SU-DHL-6 (cell line): Measurements from ENCODE around the gene SYNJ2BP.
"Not testable (repeated sequence)": the region's sequence is repeated elsewhere in the genome, so short reads cannot be mapped to it uniquely, and the experiment has no call there.

Experiments used
- H2AFZ ChIP-seq: fragments of 200-600 bp; sonication (generic); 2 replicates; pipeline ENCODE4 v1.6.1; 2014; ENCODE audit warnings: low read depth, mild to moderate bottlenecking, moderate library complexity, mixed read lengths, antibody characterized with exemption, low read length; ENCODE audit not compliant: severe bottlenecking
- H3F3A ChIP-seq: fragments of 200-600 bp; shearing (Covaris generic); 2 replicates; pipeline ENCODE4 v1.6.0; 2016; ENCODE audit warnings: antibody characterized with exemption, mild to moderate bottlenecking; ENCODE audit not compliant: insufficient read depth
- H3K27ac ChIP-seq: fragments of 200-600 bp; sonication (generic); 2 replicates; pipeline ENCODE4 v1.5.1; 2016; ENCODE audit warnings: low read depth, mild to moderate bottlenecking, low read length, moderate library complexity, mixed read lengths
- H3K27me3 ChIP-seq: fragments of 200-600 bp; sonication (generic), shearing (Covaris generic); 2 replicates; pipeline ENCODE4 v1.6.0; 2014; ENCODE audit warnings: mild to moderate bottlenecking, low read length
- H3K36me3 ChIP-seq: fragments of 200-600 bp; sonication (generic); 2 replicates; pipeline ENCODE4 v1.6.1; 2014; ENCODE audit warnings: mild to moderate bottlenecking, low read length, mixed read lengths
- H3K4me2 ChIP-seq: fragments of 300-600, 200-600 bp; shearing (Covaris generic), sonication (generic); 2 replicates; pipeline ENCODE4 v1.6.0; 2014; ENCODE audit warnings: low read length, low read depth, mild to moderate bottlenecking; ENCODE audit not compliant: poor library complexity, severe bottlenecking
- H3K4me3 ChIP-seq: fragments of 200-600 bp; sonication (generic); 2 replicates; pipeline ENCODE4 v1.5.1; 2014; ENCODE audit warnings: antibody characterized with exemption, low read length, mild to moderate bottlenecking, mixed read lengths; ENCODE audit not compliant: insufficient read depth, poor library complexity, severe bottlenecking
- H3K79me2 ChIP-seq: fragments of 200-600 bp; sonication (generic); 2 replicates; pipeline ENCODE4 v1.6.1; 2014; ENCODE audit warnings: mild to moderate bottlenecking, low read length, moderate library complexity; ENCODE audit not compliant: insufficient read depth
- H3K9ac ChIP-seq: fragments of 200-600 bp; sonication (generic); 2 replicates; pipeline ENCODE4 v1.7.0; 2014; ENCODE audit warnings: mild to moderate bottlenecking, low read length
- H3K9me2 ChIP-seq: fragments of 200-600 bp; sonication (generic); replicated peaks from 2 replicates; pipeline ENCODE4 v1.6.1; 2014; ENCODE audit warnings: low read length; ENCODE audit not compliant: insufficient read depth
- H3K9me3 ChIP-seq: fragments of 200-600 bp; sonication (generic); 2 replicates; pipeline ENCODE4 v1.6.1; 2014; ENCODE audit warnings: low read length, mixed read lengths; ENCODE audit not compliant: insufficient read depth
- H4K20me1 ChIP-seq: fragments of 200-600 bp; sonication (generic); 2 replicates; pipeline ENCODE4 v1.6.1; 2014; ENCODE audit warnings: low read depth, mild to moderate bottlenecking, antibody characterized with exemption, low read length, moderate library complexity, mixed read lengths
- EZH2phosphoT487 ChIP-seq: fragments of 200-600 bp; sonication (generic), shearing (Covaris generic); conservative IDR thresholded peaks from 2 replicates; pipeline ENCODE4 v1.6.1; 2018; ENCODE audit warnings: mild to moderate bottlenecking, antibody characterized with exemption, low read length, moderate library complexity, mixed read lengths
- TF ChIP-seq, protein P1 (sequence below): fragments of 200-600 bp; sonication (generic); IDR thresholded peaks from one replicate; pipeline ENCODE4 v1.5.1; 2017; ENCODE audit warnings: antibody characterized with exemption, mild to moderate bottlenecking, low read length, moderate library complexity; ENCODE audit not compliant: insufficient read depth, poor library complexity, severe bottlenecking

The SYNJ2BP gene

DNA sequence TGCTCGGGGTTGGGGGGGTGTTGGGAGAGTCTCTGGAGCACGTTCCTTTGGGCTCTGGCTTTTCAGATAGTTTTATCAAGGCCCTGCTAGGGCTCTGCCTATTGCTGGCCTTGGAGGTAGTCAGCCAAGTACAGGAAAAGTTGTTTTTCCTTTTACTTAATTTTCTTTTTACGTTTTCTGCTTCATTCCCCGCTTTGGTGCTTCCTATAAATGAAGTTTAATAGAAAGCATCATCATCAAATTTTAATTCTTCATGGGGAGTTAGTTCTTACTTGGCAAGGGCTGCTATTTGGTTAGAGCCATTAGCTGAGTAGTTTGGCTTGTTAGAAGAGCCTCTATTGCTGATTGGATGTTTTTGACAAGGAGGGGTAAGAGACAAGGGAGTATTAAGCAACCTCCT, 20.0 kb upstream of the SYNJ2BP start:
- Histone ChIP-seq H3K4me3 (no peak overlapping the region), H3K9me3 (peaks cover 29% of the 10 kb centered on the region), H3K9ac (no peak overlapping the region), H3K27me3 (no peaks in the 10 kb centered on the region; the same call in 1 of the 2 replicates), H3K36me3 (no peaks in the 10 kb centered on the region), H3K9me2 (no peaks in the 10 kb centered on the region), H3K79me2 (no peaks in the 10 kb centered on the region), H2AFZ (no peak overlapping the region), H4K20me1 (no peaks in the 10 kb centered on the region), H3K4me2 (no peak overlapping the region), H3F3A (no peaks in the 10 kb centered on the region), H3K27ac (no peak overlapping the region)
- TF ChIP-seq, protein P1, sequence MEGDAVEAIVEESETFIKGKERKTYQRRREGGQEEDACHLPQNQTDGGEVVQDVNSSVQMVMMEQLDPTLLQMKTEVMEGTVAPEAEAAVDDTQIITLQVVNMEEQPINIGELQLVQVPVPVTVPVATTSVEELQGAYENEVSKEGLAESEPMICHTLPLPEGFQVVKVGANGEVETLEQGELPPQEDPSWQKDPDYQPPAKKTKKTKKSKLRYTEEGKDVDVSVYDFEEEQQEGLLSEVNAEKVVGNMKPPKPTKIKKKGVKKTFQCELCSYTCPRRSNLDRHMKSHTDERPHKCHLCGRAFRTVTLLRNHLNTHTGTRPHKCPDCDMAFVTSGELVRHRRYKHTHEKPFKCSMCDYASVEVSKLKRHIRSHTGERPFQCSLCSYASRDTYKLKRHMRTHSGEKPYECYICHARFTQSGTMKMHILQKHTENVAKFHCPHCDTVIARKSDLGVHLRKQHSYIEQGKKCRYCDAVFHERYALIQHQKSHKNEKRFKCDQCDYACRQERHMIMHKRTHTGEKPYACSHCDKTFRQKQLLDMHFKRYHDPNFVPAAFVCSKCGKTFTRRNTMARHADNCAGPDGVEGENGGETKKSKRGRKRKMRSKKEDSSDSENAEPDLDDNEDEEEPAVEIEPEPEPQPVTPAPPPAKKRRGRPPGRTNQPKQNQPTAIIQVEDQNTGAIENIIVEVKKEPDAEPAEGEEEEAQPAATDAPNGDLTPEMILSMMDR = no peak
- no peak for TF ChIP-seq EZH2phosphoT487

DNA sequence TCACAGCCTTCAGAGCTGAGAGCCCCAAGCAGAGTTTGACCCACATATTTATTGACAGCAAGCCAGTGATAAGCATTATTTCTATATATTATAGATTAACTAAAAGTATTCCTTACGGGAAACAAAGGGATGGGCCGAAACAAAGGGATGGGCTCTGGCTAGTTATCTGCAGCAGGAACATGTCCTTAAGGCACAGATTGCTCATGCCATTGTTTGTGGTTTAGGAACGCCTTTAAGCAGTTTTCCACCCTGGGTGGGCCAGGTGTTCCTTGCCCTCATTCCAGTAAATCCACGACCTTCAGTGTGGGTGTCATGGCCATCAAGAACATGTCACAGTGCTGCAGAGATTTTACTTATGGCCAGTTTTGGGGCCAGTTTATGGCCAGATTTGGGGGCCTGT, 9.7 kb upstream of the SYNJ2BP start:
- not testable (repeated sequence) for H3F3A ChIP-seq

DNA sequence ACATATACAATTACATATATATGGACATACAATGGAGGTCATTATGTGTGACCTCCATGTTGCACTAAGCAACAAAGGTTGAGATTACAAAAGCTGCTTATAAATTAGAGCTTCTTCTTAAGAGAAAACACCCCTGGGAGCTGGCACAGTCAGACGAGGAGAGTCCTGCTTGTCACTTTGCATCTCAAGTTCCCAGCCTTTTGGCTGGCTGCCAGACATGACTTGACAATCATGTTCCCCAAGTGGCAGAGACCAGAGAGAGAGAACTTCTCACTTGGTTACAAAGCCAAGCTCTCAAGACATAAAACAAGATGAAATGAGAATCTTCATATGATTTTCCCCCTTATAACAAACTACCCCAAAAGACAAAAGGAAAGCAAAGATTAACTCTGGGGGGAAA, 8.5 kb upstream of the SYNJ2BP start:
- H3K79me2 ChIP-seq = no peaks in the 10 kb centered on the region
- no peaks in the 10 kb centered on the region for H3K9me2 ChIP-seq
- no peaks in the 10 kb centered on the region for H4K20me1 ChIP-seq
- H3K36me3 ChIP-seq = no peaks in the 10 kb centered on the region
- no peaks in the 10 kb centered on the region for H3F3A ChIP-seq
- H3K27me3 ChIP-seq = no peaks in the 10 kb centered on the region
- H3K4me2 ChIP-seq = no peak overlapping the region
- no peak overlapping the region for H3K27ac ChIP-seq
- H2AFZ ChIP-seq = no peak overlapping the region
- H3K9ac ChIP-seq = no peak overlapping the region
- no peaks in the 10 kb centered on the region for H3K9me3 ChIP-seq
- H3K4me3 ChIP-seq = no peak overlapping the region
- no peak for TF ChIP-seq EZH2phosphoT487
- TF ChIP-seq, protein P1 = no peak

More for the DNA sequence above, 9.7 kb upstream of the SYNJ2BP start:
- H3K36me3 ChIP-seq, H3K27me3 ChIP-seq, H3K4me3 ChIP-seq, H4K20me1 ChIP-seq, H2AFZ ChIP-seq, H3K79me2 ChIP-seq, H3K9me2 ChIP-seq, H3K9ac ChIP-seq, H3K4me2 ChIP-seq, H3K9me3 ChIP-seq, H3K27ac ChIP-seq: not testable (repeated sequence)

DNA sequence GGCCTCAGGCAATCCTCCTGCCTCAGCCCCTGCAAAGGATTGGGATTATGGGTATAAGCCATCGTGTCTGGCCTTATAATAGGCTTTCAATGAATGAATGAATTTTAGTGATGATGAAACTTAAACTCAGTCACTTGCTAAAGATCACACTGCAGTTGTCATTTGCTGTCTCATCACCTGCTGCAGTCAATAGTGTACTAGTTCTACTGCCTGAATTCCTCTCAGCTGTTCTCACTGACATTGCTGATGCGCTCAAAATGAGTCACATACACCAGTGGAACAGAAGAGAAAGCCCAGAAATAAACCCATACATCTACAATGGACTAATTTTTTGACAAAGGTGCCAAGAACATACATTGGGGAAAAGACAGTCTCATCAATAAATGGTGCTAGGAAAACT, 5.6 kb upstream of the SYNJ2BP start:
- Histone ChIP-seq H3F3A (no peaks in the 10 kb centered on the region), H3K4me3 (no peak overlapping the region), H3K27ac (no peak overlapping the region), H3K27me3 (no peaks in the 10 kb centered on the region), H3K4me2 (no peak overlapping the region), H2AFZ (no peak overlapping the region), H4K20me1 (no peaks in the 10 kb centered on the region), H3K9me2 (no peaks in the 10 kb centered on the region), H3K79me2 (no peaks in the 10 kb centered on the region), H3K36me3 (no peaks in the 10 kb centered on the region), H3K9me3 (no peaks in the 10 kb centered on the region), H3K9ac (no peak overlapping the region)
- TF ChIP-seq EZH2phosphoT487 = no peak
- TF ChIP-seq, protein P1 = no peak

DNA sequence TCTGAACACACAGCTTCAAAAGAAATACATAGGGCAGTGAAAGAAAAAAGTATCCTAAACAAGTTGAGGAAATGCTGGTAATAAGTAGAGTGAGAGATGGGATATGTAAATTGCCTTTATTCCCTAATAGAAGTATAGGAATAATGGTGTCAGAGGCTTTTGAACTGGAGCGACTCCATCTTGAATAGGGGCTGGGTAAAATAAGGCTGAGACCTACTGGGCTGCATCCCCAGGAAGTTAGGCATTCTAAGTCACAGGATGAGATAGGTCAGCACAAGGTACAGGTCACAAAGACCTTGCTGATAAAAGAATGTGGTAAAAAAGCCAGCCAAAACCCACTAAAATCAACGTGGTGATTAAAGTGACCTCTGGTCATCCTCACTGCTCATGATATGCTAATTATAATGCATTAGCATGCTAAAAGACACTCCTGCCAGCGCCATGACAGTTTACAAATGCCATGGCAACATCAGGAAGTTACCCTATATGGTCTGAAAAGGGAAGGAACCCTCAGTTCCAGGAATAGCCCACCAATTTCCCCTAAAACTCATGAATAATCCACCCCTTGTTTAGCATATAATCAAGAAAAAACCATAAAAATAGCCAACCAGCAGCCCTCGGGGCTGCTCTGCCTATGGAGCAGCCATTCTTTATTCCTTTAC, 2.5 kb upstream of the SYNJ2BP start:
- H2AFZ ChIP-seq, H3K27me3 ChIP-seq, H3K79me2 ChIP-seq, H3K36me3 ChIP-seq, H4K20me1 ChIP-seq, H3F3A ChIP-seq, H3K4me2 ChIP-seq, H3K9ac ChIP-seq, H3K27ac ChIP-seq, H3K4me3 ChIP-seq, H3K9me2 ChIP-seq, H3K9me3 ChIP-seq: not testable (repeated sequence)
